ENCODE data around the gene DCLK2. TPM values are rescaled to one million over a fixed set of nuclear protein-coding genes. Genes with fewer than 3 reads are reported as not detected.
"Not testable (repeated sequence)": the region's sequence is repeated elsewhere in the genome, so short reads cannot be mapped to it uniquely, and the experiment has no call there.

Gene DCLK2
- total RNA-seq, 1 experiment from 2014 or later, result 2.7 TPM

DNA sequence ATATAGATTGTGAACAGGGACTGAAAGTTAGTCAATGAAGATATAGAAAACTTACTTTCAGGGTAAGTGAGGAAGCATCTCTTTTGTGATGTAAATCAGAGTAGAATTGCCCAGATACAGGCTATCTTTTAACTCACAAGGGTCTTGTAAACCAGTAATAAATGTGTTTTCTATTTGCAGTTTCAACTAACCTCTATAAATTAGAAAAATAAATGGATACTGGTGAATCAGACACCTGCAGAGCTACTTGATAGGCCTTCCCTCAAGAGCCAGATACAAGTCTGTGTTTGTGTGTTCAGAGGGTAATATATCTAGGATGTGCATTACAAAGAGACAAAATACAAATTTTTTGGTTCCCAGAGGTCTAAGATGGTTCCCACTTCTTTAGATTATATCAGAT, 82.9 kb downstream of the DCLK2 start (continued):
- TF ChIP-seq EZH2 (IDR thresholded peaks at IDR 0.05) (no peak), ELF1 (IDR thresholded peaks at IDR 0.05; ENCODE audit: borderline replicate concordance, low read depth) (no peak)

DNA sequence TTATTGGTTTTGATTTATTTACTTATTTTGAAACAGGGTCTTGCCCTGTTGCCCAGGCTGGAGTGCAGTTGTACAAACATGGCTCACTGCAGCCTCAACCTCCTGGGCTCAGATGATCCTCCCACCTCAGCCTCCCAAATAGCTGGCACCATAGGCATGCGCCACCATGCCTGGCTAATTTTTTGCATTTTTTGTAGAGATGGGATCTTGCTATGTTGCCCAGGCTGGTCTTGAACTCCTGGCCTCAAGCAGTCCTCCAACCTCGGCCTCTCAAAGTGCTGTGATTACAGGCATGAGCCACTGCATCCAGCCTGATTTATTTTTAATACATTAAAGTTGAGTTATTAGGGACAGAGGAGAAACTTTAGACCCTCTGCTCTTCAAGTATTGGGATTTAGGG, 83.8 kb downstream of the DCLK2 start:
- H3K27ac ChIP-seq (ENCODE audit: low read depth, low read length); POLR2A ChIA-PET; ATAC-seq; RAD21 ChIA-PET (ENCODE audit: low non-redundant PET in 1 of 2, low total read pairs in 2 of 2, uncharacterized antibody in 2 of 2, unreplicated experiment in 2 of 2); H4K20me1 ChIP-seq (ENCODE audit: insufficient read depth); BruUV-seq (replicated peaks); H3K9me3 ChIP-seq (ENCODE audit: control insufficient read depth in 1 of 2, insufficient read depth in 1 of 2, low read depth in 1 of 2, low read length in 2 of 2); H3K4me2 ChIP-seq (ENCODE audit: low read length); CTCF ChIA-PET; H2AFZ ChIP-seq (ENCODE audit: low read depth, low read length, poor library complexity, severe bottlenecking); H3K4me1 ChIP-seq (ENCODE audit: control insufficient read depth in 1 of 2, insufficient read depth in 2 of 2, low read length in 2 of 2); H3K9me2 ChIP-seq (ENCODE audit: insufficient read depth); H3K27me3 ChIP-seq (ENCODE audit: insufficient read depth, low read length); H3K36me3 ChIP-seq (ENCODE audit: control insufficient read depth in 1 of 2, insufficient read depth in 2 of 2, low read length in 2 of 2); H3K9ac ChIP-seq (ENCODE audit: low read length); intact Hi-C loops (cut with micrococcal nuclease); H3K79me2 ChIP-seq (ENCODE audit: insufficient read depth, low read length); H3K4me3 ChIP-seq (replicated peaks in 1 of 2; ENCODE audit: low read depth in 1 of 2, low read length in 2 of 2); DNase-seq (ENCODE audit: low read depth, low spot score): not testable (repeated sequence)

DNA sequence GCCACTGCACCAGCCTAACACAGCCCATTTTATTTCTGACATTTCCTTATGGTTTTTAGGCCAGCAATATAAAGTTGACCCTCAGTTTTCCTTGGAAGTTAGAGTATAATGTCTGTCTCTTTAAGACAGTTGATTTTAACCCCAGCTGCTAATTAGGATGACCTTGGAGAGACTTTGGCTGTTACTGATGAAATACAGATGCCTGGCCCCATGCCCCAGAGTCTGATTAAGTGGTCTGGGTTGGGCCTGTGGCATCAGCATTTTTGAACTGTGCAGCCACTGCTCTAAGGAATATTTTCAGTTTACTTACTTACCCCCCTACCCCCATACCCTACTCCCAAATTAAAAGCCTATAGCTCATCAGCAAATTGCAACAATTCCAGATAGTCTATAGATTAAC, 85.8 kb downstream of the DCLK2 start:
- H3K36me3 ChIP-seq (ENCODE audit: control insufficient read depth in 1 of 2, insufficient read depth in 2 of 2, low read length in 2 of 2), result no peaks in the 10 kb centered on the region
- POLR2A ChIA-PET, result no interaction called here
- no peaks in the 10 kb centered on the region for H3K4me1 ChIP-seq (ENCODE audit: control insufficient read depth in 1 of 2, insufficient read depth in 2 of 2, low read length in 2 of 2)
- no peak overlapping the region for H3K27ac ChIP-seq (ENCODE audit: low read depth, low read length)
- H3K4me3 ChIP-seq (replicated peaks in 1 of 2; ENCODE audit: low read depth in 1 of 2, low read length in 2 of 2), result no peak overlapping the region
- H3K79me2 ChIP-seq (ENCODE audit: insufficient read depth, low read length), result no peaks in the 10 kb centered on the region
- H2AFZ ChIP-seq (ENCODE audit: low read depth, low read length, poor library complexity, severe bottlenecking), result no peak overlapping the region
- no peaks in the 10 kb centered on the region for H4K20me1 ChIP-seq (ENCODE audit: insufficient read depth)
- no peaks in the 10 kb centered on the region for H3K9me3 ChIP-seq (ENCODE audit: control insufficient read depth in 1 of 2, insufficient read depth in 1 of 2, low read depth in 1 of 2, low read length in 2 of 2)
- ATAC-seq, result no peak
- RAD21 ChIA-PET (ENCODE audit: low non-redundant PET in 1 of 2, low total read pairs in 2 of 2, uncharacterized antibody in 2 of 2, unreplicated experiment in 2 of 2), result no interaction called here
- no peaks in the 10 kb centered on the region for H3K27me3 ChIP-seq (ENCODE audit: insufficient read depth, low read length)
- no peak overlapping the region for H3K9ac ChIP-seq (ENCODE audit: low read length)
- DNase-seq (ENCODE audit: low read depth, low spot score), result no peak
- BruUV-seq (replicated peaks), result no TSS peak
- H3K4me2 ChIP-seq (ENCODE audit: low read length), result no peak overlapping the region
- CTCF ChIA-PET, result no interaction called here
- no peaks in the 10 kb centered on the region for H3K9me2 ChIP-seq (ENCODE audit: insufficient read depth)
- intact Hi-C loops (cut with micrococcal nuclease), result no loop called here
- TF ChIP-seq, protein P1, sequence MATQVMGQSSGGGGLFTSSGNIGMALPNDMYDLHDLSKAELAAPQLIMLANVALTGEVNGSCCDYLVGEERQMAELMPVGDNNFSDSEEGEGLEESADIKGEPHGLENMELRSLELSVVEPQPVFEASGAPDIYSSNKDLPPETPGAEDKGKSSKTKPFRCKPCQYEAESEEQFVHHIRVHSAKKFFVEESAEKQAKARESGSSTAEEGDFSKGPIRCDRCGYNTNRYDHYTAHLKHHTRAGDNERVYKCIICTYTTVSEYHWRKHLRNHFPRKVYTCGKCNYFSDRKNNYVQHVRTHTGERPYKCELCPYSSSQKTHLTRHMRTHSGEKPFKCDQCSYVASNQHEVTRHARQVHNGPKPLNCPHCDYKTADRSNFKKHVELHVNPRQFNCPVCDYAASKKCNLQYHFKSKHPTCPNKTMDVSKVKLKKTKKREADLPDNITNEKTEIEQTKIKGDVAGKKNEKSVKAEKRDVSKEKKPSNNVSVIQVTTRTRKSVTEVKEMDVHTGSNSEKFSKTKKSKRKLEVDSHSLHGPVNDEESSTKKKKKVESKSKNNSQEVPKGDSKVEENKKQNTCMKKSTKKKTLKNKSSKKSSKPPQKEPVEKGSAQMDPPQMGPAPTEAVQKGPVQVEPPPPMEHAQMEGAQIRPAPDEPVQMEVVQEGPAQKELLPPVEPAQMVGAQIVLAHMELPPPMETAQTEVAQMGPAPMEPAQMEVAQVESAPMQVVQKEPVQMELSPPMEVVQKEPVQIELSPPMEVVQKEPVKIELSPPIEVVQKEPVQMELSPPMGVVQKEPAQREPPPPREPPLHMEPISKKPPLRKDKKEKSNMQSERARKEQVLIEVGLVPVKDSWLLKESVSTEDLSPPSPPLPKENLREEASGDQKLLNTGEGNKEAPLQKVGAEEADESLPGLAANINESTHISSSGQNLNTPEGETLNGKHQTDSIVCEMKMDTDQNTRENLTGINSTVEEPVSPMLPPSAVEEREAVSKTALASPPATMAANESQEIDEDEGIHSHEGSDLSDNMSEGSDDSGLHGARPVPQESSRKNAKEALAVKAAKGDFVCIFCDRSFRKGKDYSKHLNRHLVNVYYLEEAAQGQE (IDR thresholded peaks at IDR 0.05; ENCODE audit: low read depth), result no peak
- TF ChIP-seq RAD21 (IDR thresholded peaks at IDR 0.05; ENCODE audit: low read depth) (no peak), ZFX (IDR thresholded peaks at IDR 0.05) (no peak), EZH2 (IDR thresholded peaks at IDR 0.05) (no peak), JUND (IDR thresholded peaks at IDR 0.05) (no peak), SRF (IDR thresholded peaks at IDR 0.05; ENCODE audit: low read depth) (no peak), SP1 (IDR thresholded peaks at IDR 0.05; ENCODE audit: low read depth) (no peak), SIN3A (IDR thresholded peaks at IDR 0.05; ENCODE audit: low read depth) (no peak), CEBPB (IDR thresholded peaks at IDR 0.05; ENCODE audit: low read depth) (no peak), EZH2phosphoT487 (IDR thresholded peaks at IDR 0.05; ENCODE audit: borderline replicate concordance) (no peak), TCF7L2 (IDR thresholded peaks at IDR 0.05; ENCODE audit: borderline replicate concordance, extremely low read depth, insufficient read depth, insufficient read length) (no peak)
- TF ChIP-seq, protein P2, sequence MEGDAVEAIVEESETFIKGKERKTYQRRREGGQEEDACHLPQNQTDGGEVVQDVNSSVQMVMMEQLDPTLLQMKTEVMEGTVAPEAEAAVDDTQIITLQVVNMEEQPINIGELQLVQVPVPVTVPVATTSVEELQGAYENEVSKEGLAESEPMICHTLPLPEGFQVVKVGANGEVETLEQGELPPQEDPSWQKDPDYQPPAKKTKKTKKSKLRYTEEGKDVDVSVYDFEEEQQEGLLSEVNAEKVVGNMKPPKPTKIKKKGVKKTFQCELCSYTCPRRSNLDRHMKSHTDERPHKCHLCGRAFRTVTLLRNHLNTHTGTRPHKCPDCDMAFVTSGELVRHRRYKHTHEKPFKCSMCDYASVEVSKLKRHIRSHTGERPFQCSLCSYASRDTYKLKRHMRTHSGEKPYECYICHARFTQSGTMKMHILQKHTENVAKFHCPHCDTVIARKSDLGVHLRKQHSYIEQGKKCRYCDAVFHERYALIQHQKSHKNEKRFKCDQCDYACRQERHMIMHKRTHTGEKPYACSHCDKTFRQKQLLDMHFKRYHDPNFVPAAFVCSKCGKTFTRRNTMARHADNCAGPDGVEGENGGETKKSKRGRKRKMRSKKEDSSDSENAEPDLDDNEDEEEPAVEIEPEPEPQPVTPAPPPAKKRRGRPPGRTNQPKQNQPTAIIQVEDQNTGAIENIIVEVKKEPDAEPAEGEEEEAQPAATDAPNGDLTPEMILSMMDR (IDR thresholded peaks at IDR 0.05 in 2 of 3, conservative IDR thresholded peaks at IDR 0.05 in 1 of 3; ENCODE audit: borderline replicate concordance in 1 of 3, insufficient read depth in 1 of 3, low read depth in 2 of 3, low read length in 2 of 3), result no peak

All from HCT116 (cell line).